IMR-90 (cell line): ENCODE data around the gene ZNFX1. TPM values are rescaled to one million over a fixed set of nuclear protein-coding genes. Genes with fewer than 3 reads are reported as not detected.

Experiments used
- ATAC-seq: fragments of 200-7000 bp; cut with Tn5 transposase; 2 replicates; pipeline ENCODE4 v1.9.1; 2020; ENCODE audit warnings: low read depth, mild to moderate bottlenecking, moderate library complexity
- BruUV-seq: library from RNA; stranded (reverse); fragments of 400-500 nt; replicated peaks from 2 replicates; lab custom pipeline; 2021; lab: Mats Ljungman, UMichigan
- CTCF ChIA-PET: fragments of 300-600 bp; formaldehyde crosslinking; extraction: SDS; loops from one replicate; lab custom pipeline; 2021; ENCODE audit warnings: antibody characterized with exemption; lab: Yijun Ruan, JAX
- POLR2A ChIA-PET: fragments of 300-600 bp; sonication (Branson Sonifier 250); formaldehyde crosslinking; loops from one replicate; lab custom pipeline; 2022; ENCODE audit warnings: antibody characterized with exemption; ENCODE audit not compliant: unreplicated experiment; lab: Charles Lee
- DNase-seq: peaks from one replicate; pipeline ENCODE4 v3.0.0; 2013
- H2AFZ ChIP-seq: replicated peaks from 2 replicates; pipeline ENCODE3; 2013; ENCODE audit warnings: low read length, mild to moderate bottlenecking; ENCODE audit not compliant: poor library complexity
- H2AK5ac ChIP-seq: 2 replicates; pipeline ENCODE4 v1.6.1; 2013; ENCODE audit warnings: low read depth, low read length, inconsistent platforms
- H2AK9ac ChIP-seq: replicated peaks from 2 replicates; pipeline ENCODE3; 2013; ENCODE audit warnings: mild to moderate bottlenecking, low read depth, low read length, moderate library complexity; ENCODE audit not compliant: poor library complexity
- H2BK120ac ChIP-seq: 2 replicates; pipeline ENCODE4 v1.6.1; 2013; ENCODE audit warnings: low read depth, low read length, inconsistent platforms
- H2BK15ac ChIP-seq: 3 replicates; pipeline ENCODE4 v1.6.1; 2013; ENCODE audit warnings: low read depth, low read length, inconsistent platforms
- H2BK20ac ChIP-seq: 2 replicates; pipeline ENCODE4 v1.6.1; 2013; ENCODE audit warnings: low read depth, mild to moderate bottlenecking, inconsistent platforms, low read length, moderate library complexity
- H2BK5ac ChIP-seq: 2 replicates; pipeline ENCODE4 v1.6.1; 2013; ENCODE audit warnings: mild to moderate bottlenecking, low read depth, low read length, inconsistent platforms; ENCODE audit not compliant: poor library complexity, severe bottlenecking
- H3K14ac ChIP-seq: replicated peaks from 2 replicates; pipeline ENCODE4 v1.6.1; 2013; ENCODE audit warnings: low read depth, low read length, inconsistent platforms
- H3K18ac ChIP-seq: 2 replicates; pipeline ENCODE4 v1.6.1; 2013; ENCODE audit warnings: low read depth, low read length, control low read depth
- H3K23ac ChIP-seq: 2 replicates; pipeline ENCODE4 v1.6.1; 2013; ENCODE audit warnings: low read depth, low read length, inconsistent platforms
- H3K27ac ChIP-seq: 2 replicates; pipeline ENCODE4 v1.5.1; 2013; ENCODE audit warnings: mild to moderate bottlenecking, control low read depth, low read length; ENCODE audit not compliant: insufficient read depth
- H3K27me3 ChIP-seq: 2 replicates; pipeline ENCODE4 v1.6.1; 2013; ENCODE audit warnings: low read length; ENCODE audit not compliant: control insufficient read depth, insufficient read depth
- H3K36me3 ChIP-seq: 2 replicates; pipeline ENCODE4 v1.6.1; 2013; ENCODE audit warnings: low read length, mixed read lengths; ENCODE audit not compliant: control insufficient read depth, insufficient read depth
- H3K4ac ChIP-seq: 2 replicates; pipeline ENCODE4 v1.6.1; 2013; ENCODE audit warnings: low read depth, low read length, inconsistent platforms
- H3K4me1 ChIP-seq: 2 replicates; pipeline ENCODE4 v1.6.1; 2013; ENCODE audit warnings: low read length, mixed read lengths; ENCODE audit not compliant: control insufficient read depth, insufficient read depth
- H3K4me2 ChIP-seq: 2 replicates; pipeline ENCODE4 v1.6.1; 2013; ENCODE audit warnings: low read depth, mild to moderate bottlenecking, control low read depth, low read length, moderate library complexity
- H3K4me3 ChIP-seq: 2 replicates; pipeline ENCODE4 v1.5.1; 2013; ENCODE audit warnings: low read depth, mild to moderate bottlenecking, control low read depth, low read length, moderate library complexity; ENCODE audit not compliant: insufficient read depth
- H3K56ac ChIP-seq: 2 replicates; pipeline ENCODE4 v1.6.1; 2013; ENCODE audit warnings: low read length, inconsistent platforms; ENCODE audit not compliant: insufficient read depth; ENCODE audit errors: extremely low read depth
- H3K79me1 ChIP-seq, 2 experiments: 2 replicates each; pipeline ENCODE4 v1.6.1; 2013; ENCODE audit warnings: low read length in 2 of 2, inconsistent platforms in 1 of 2, low read depth in 1 of 2
- H3K9ac ChIP-seq: 2 replicates; pipeline ENCODE4 v1.6.1; 2013; ENCODE audit warnings: low read depth, low read length, control low read depth
- H3K9me1 ChIP-seq: 2 replicates; pipeline ENCODE4 v1.6.1; 2013; ENCODE audit warnings: low read length, inconsistent platforms; ENCODE audit not compliant: insufficient read depth
- H3K9me3 ChIP-seq: 2 replicates; pipeline ENCODE4 v1.6.1; 2013; ENCODE audit warnings: low read length; ENCODE audit not compliant: control insufficient read depth, insufficient read depth
- H4K20me1 ChIP-seq: 2 replicates; pipeline ENCODE4 v1.6.1; 2013; ENCODE audit warnings: low read length, inconsistent platforms; ENCODE audit not compliant: insufficient read depth
- H4K5ac ChIP-seq: 2 replicates; pipeline ENCODE4 v1.6.1; 2013; ENCODE audit warnings: mild to moderate bottlenecking, low read depth, low read length, control low read depth
- H4K8ac ChIP-seq, 2 experiments: 2 replicates each; pipeline ENCODE4 v1.6.1; 2013; ENCODE audit warnings: low read depth in 2 of 2, low read length in 2 of 2, control low read depth in 1 of 2, inconsistent platforms in 1 of 2
- H4K91ac ChIP-seq: 2 replicates; pipeline ENCODE4 v1.6.1; 2013; ENCODE audit warnings: low read depth, low read length, inconsistent platforms; ENCODE audit not compliant: insufficient read depth
- BHLHE40 ChIP-seq: fragments of 150-350 bp; IDR thresholded peaks from 2 replicates; pipeline ENCODE4 v1.6.1; 2016; ENCODE audit warnings: mild to moderate bottlenecking, low read depth, low read length
- CEBPB ChIP-seq: IDR thresholded peaks from 2 replicates; pipeline ENCODE4 v1.6.1; 2012; ENCODE audit warnings: low read depth, low read length, improper control_type of control experiment
- CHD1 ChIP-seq: IDR thresholded peaks from 2 replicates; pipeline ENCODE4 v1.6.1; 2012; ENCODE audit warnings: low read depth, low read length, improper control_type of control experiment
- ELK1 ChIP-seq: fragments of 150-350 bp; IDR thresholded peaks from 2 replicates; pipeline ENCODE4 v1.6.1; 2016; ENCODE audit warnings: low read depth, mild to moderate bottlenecking, low read length, moderate library complexity, borderline replicate concordance
- FOS ChIP-seq: fragments of 150-350 bp; IDR thresholded peaks from 2 replicates; pipeline ENCODE4 v1.6.1; 2016; ENCODE audit warnings: low read depth, low read length
- MAFK ChIP-seq: IDR thresholded peaks from 2 replicates; pipeline ENCODE4 v1.6.1; 2012; ENCODE audit warnings: low read depth, low read length, improper control_type of control experiment
- MAZ ChIP-seq: IDR thresholded peaks from 2 replicates; pipeline ENCODE4 v1.6.1; 2012; ENCODE audit warnings: low read depth, mild to moderate bottlenecking, low read length, improper control_type of control experiment, moderate library complexity, borderline replicate concordance
- MXI1 ChIP-seq: IDR thresholded peaks from 2 replicates; pipeline ENCODE4 v1.6.1; 2012; ENCODE audit warnings: low read depth, mild to moderate bottlenecking, low read length, moderate library complexity, borderline replicate concordance
- NFE2L2 ChIP-seq: fragments of 150-350 bp; IDR thresholded peaks from 2 replicates; pipeline ENCODE4 v1.6.1; 2016; ENCODE audit warnings: low read depth, mild to moderate bottlenecking, low read length
- POLR2A ChIP-seq: IDR thresholded peaks from 2 replicates; pipeline ENCODE4 v1.6.1; 2012; ENCODE audit warnings: mild to moderate bottlenecking, low read depth, low read length
- RAD21 ChIP-seq: IDR thresholded peaks from 2 replicates; pipeline ENCODE4 v1.6.1; 2012; ENCODE audit warnings: low read length, improper control_type of control experiment
- RCOR1 ChIP-seq: IDR thresholded peaks from 2 replicates; pipeline ENCODE4 v1.6.1; 2012; ENCODE audit warnings: mild to moderate bottlenecking, low read length, improper control_type of control experiment; ENCODE audit not compliant: insufficient replicate concordance
- RFX5 ChIP-seq: IDR thresholded peaks from 2 replicates; pipeline ENCODE4 v1.8.0; 2012; ENCODE audit warnings: low read depth, mild to moderate bottlenecking, low read length, moderate library complexity
- SMC3 ChIP-seq: fragments of 150-350 bp; IDR thresholded peaks from 2 replicates; pipeline ENCODE4 v1.6.1; 2016; ENCODE audit warnings: low read depth, mild to moderate bottlenecking, antibody characterized with exemption, low read length, moderate library complexity
- USF2 ChIP-seq: fragments of 150-350 bp; IDR thresholded peaks from 2 replicates; pipeline ENCODE4 v1.6.1; 2017; ENCODE audit warnings: mild to moderate bottlenecking, antibody characterized with exemption, low read length, low read depth
- WGBS, 2 experiments: methylation state at CpG; one replicate each; pipeline versions ENCODE4 v1.1.5 to v1.1.7; 2013; ENCODE audit warnings: missing lambda C conversion rate in 2 of 2; ENCODE audit not compliant: insufficient read length in 1 of 2; ENCODE audit errors: extremely low coverage in 2 of 2; 5-methylcytosine and 5-hydroxymethylcytosine counted together
- dilution Hi-C: fragments of 300-500 bp; cut with HindIII; formaldehyde crosslinking; loops from one replicate; pipeline ENCODE4 v1.14.3; 2018; ENCODE audit warnings: low sequenced_read_pairs; ENCODE audit not compliant: unreplicated experiment
- in situ Hi-C: fragments of 300-500 bp; cut with MboI; formaldehyde crosslinking; loops from 3 replicates; pipeline ENCODE4 v1.14.3; 2019; ENCODE audit warnings: low sequenced_read_pairs, inconsistent platforms, mixed read lengths
- intact Hi-C: fragments of 100-400 bp; cut with micrococcal nuclease; formaldehyde crosslinking; loops from 2 replicates; pipeline ENCODE4 v1.10.0; 2022
- polyA plus RNA-seq, 3 experiments: library from polyadenylated mRNA; depleted of rRNA; stranded (reverse); fragments of >200 nt; gene quantifications; 2 replicates each; pipeline ENCODE4 v1.2.3, GENCODE V29; 2012; ENCODE audit warnings: low replicate concordance in 1 of 3
- total RNA-seq: library from RNA; depleted of rRNA; stranded (reverse); fragments of >200 nt; gene quantifications from 2 replicates; pipeline ENCODE4 v1.2.3, GENCODE V29; 2012
- TF ChIP-seq, protein P1 (sequence below): conservative IDR thresholded peaks from 2 replicates; pipeline ENCODE4 v1.5.1; 2012; ENCODE audit warnings: mild to moderate bottlenecking, low read depth, low read length, improper control_type of control experiment

Gene ZNFX1
- total and polyA plus RNA-seq, 2 of the 4 experiments (the other 2 are of a cell fraction), result 10.9 to 60.9 TPM

- DNase-seq (no peak), ATAC-seq (no peak)
- Histone ChIP-seq H3K9ac (no peak overlapping the region), H2BK20ac (no peak overlapping the region), H2BK5ac (no peak overlapping the region), H3K9me3 (peaks cover 8% of the 10 kb centered on the region; the same call in 1 of the 2 replicates), H3K4me3 (no peak overlapping the region), H2BK15ac (no peak overlapping the region), H3K9me1 (no peaks in the 10 kb centered on the region), H3K36me3 (no peaks in the 10 kb centered on the region), H3K56ac (no peak overlapping the region), H4K8ac (no peak overlapping the region), H4K91ac (no peak overlapping the region), H3K4me2 (no peak overlapping the region; the same call in 1 of the 2 replicates), H2AK5ac (no peak overlapping the region), H3K18ac (no peak overlapping the region), H3K23ac (no peak overlapping the region), H2AK9ac (no peak overlapping the region), H4K5ac (no peak overlapping the region), H3K27ac (no peak overlapping the region), H3K4me1 (peaks cover 3% of the 10 kb centered on the region; the same call in 1 of the 2 replicates), H3K4ac (no peak overlapping the region), H4K20me1 (no peaks in the 10 kb centered on the region), H3K14ac (no peak overlapping the region), H2AFZ (peak overlapping the region; percentile 3), H3K27me3 (peaks cover 60% of the 10 kb centered on the region), H2BK120ac (no peak overlapping the region), H3K79me1 (no peaks in the 10 kb centered on the region)
- dilution Hi-C loops, result no loop called here
- CTCF ChIA-PET, result interaction anchor here (0.9 kb wide), 1 partner anchor 68 kb away, joined by 4 read pairs; no protein-coding TSS in a partner anchor
- no peak for TF ChIP-seq RCOR1
- TF ChIP-seq USF2, result no peak
- no peak for TF ChIP-seq RFX5
- no peak for TF ChIP-seq MAZ
- TF ChIP-seq SMC3, result no peak
- no peak for TF ChIP-seq FOS
- TF ChIP-seq NFE2L2, result no peak
- TF ChIP-seq, protein P1, sequence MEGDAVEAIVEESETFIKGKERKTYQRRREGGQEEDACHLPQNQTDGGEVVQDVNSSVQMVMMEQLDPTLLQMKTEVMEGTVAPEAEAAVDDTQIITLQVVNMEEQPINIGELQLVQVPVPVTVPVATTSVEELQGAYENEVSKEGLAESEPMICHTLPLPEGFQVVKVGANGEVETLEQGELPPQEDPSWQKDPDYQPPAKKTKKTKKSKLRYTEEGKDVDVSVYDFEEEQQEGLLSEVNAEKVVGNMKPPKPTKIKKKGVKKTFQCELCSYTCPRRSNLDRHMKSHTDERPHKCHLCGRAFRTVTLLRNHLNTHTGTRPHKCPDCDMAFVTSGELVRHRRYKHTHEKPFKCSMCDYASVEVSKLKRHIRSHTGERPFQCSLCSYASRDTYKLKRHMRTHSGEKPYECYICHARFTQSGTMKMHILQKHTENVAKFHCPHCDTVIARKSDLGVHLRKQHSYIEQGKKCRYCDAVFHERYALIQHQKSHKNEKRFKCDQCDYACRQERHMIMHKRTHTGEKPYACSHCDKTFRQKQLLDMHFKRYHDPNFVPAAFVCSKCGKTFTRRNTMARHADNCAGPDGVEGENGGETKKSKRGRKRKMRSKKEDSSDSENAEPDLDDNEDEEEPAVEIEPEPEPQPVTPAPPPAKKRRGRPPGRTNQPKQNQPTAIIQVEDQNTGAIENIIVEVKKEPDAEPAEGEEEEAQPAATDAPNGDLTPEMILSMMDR, result no peak
- no peak for TF ChIP-seq CEBPB
- TF ChIP-seq RAD21, result no peak
- no peak for TF ChIP-seq MAFK
- TF ChIP-seq BHLHE40, result no peak
- TF ChIP-seq POLR2A, result no peak
- TF ChIP-seq MXI1, result no peak
- no peak for TF ChIP-seq ELK1
- TF ChIP-seq CHD1, result no peak
- WGBS, 2 experiments, result 12% methylated on average over 15 of the region's 25 CpGs; no CpG with 5 or more reads in 1 of the 2 experiments
- BruUV-seq, result no TSS peak
- in situ Hi-C loops, result no loop called here
- intact Hi-C loops, result no loop called here
- POLR2A ChIA-PET, result no interaction called here
Observed at GRCh38 chr20:49319208-49319809, 41.5 kb upstream of the ZNFX1 start.
